Activated naive CD8-positive, alpha-beta T cell treated with anti-CD3 and anti-CD28 coated beads for 36 hours (primary cell): ENCODE data around the gene GNPTAB. TPM values are rescaled to one million over a fixed set of nuclear protein-coding genes. Genes with fewer than 3 reads are reported as not detected.
"Not testable (repeated sequence)": the region's sequence is repeated elsewhere in the genome, so short reads cannot be mapped to it uniquely, and the experiment has no call there.

Experiments used
- DNase-seq: peaks from one replicate; pipeline ENCODE4 v3.0.0; 2021
- H3K27ac Mint-ChIP-seq: one replicate; pipeline ENCODE4 v1.8.0; 2022; ENCODE audit warnings: mild to moderate bottlenecking, moderate library complexity, mixed read lengths
- H3K27me3 Mint-ChIP-seq: one replicate; pipeline ENCODE4 v1.8.0; 2022; ENCODE audit warnings: mild to moderate bottlenecking, mixed read lengths
- H3K36me3 Mint-ChIP-seq: one replicate; pipeline ENCODE4 v1.8.0; 2021; ENCODE audit warnings: mild to moderate bottlenecking, mixed read lengths
- H3K4me1 Mint-ChIP-seq: one replicate; pipeline ENCODE4 v1.8.0; 2021; ENCODE audit warnings: mixed read lengths
- H3K4me3 Mint-ChIP-seq: one replicate; pipeline ENCODE4 v1.8.0; 2022; ENCODE audit warnings: mild to moderate bottlenecking, moderate library complexity, mixed read lengths
- H3K9me3 Mint-ChIP-seq: one replicate; pipeline ENCODE4 v1.8.0; 2022; ENCODE audit warnings: mixed read lengths
- total RNA-seq, 2 experiments: library from RNA; stranded (reverse); gene quantifications; one replicate each; pipeline ENCODE4 v1.2.3, GENCODE V29; 2021

GNPTAB gene
- 10 to 100 TPM; 44.9 to 47.4 TPM for total RNA-seq

GRCh38 chr12:101830367-101831325 is at the start of gene GNPTAB:
GNPTAB (minus strand) TSS chr12:101830959; CDS start chr12:101830675, 284 bp downstream.
- H3K27ac Mint-ChIP-seq: peak within 1 kb of the TSS; percentile 91
- no peaks in the 10 kb centered on the region for H3K9me3 Mint-ChIP-seq
- H3K36me3 Mint-ChIP-seq: peaks cover 20% of the 10 kb centered on the region
- peak; percentile 94 for DNase-seq
- peak within 1 kb of the TSS; percentile 98 for H3K4me3 Mint-ChIP-seq
- no peaks in the 10 kb centered on the region for H3K27me3 Mint-ChIP-seq
- peaks cover 31% of the 10 kb centered on the region for H3K4me1 Mint-ChIP-seq

- Mint-ChIP-seq H3K9me3 (no peaks in the 10 kb centered on the region), H3K27ac (peak overlapping the region; percentile 75), H3K27me3 (peaks cover 3% of the 10 kb centered on the region), H3K36me3 (peaks cover 3% of the 10 kb centered on the region), H3K4me1 (peaks cover 16% of the 10 kb centered on the region), H3K4me3 (peak overlapping the region; percentile 91)
- DNase-seq: no peak
These were observed 47.6 kb upstream of the GNPTAB start for GRCh38 chr12:101878243-101878821.

GRCh38 chr12:101877806-101878242 is 47.1 kb upstream of the GNPTAB start:
- DNase-seq: no peak
- Mint-ChIP-seq H3K27ac (peak overlapping the region; percentile 75), H3K4me1 (peaks cover 16% of the 10 kb centered on the region), H3K9me3 (no peaks in the 10 kb centered on the region), H3K4me3 (peak overlapping the region; percentile 91), H3K36me3 (peaks cover 3% of the 10 kb centered on the region), H3K27me3 (peaks cover 3% of the 10 kb centered on the region)

- H3K9me3 Mint-ChIP-seq: no peaks in the 10 kb centered on the region
- H3K27me3 Mint-ChIP-seq: peaks cover 3% of the 10 kb centered on the region
- peak within 1 kb of the TSS; percentile 76 for H3K27ac Mint-ChIP-seq
- peak; percentile 85 for DNase-seq
- H3K36me3 Mint-ChIP-seq: peaks cover 3% of the 10 kb centered on the region
- peaks cover 16% of the 10 kb centered on the region for H3K4me1 Mint-ChIP-seq
- peak within 1 kb of the TSS; percentile 91 for H3K4me3 Mint-ChIP-seq
These were observed 46.4 kb upstream of the GNPTAB start, which contains the start of gene DRAM1 for GRCh38 chr12:101876861-101877805. DRAM1 (plus strand) TSS chr12:101877580; CDS start chr12:101877790, 210 bp downstream.

- H3K4me1 Mint-ChIP-seq: peaks cover 16% of the 10 kb centered on the region
- H3K9me3 Mint-ChIP-seq: no peaks in the 10 kb centered on the region
- H3K27ac Mint-ChIP-seq: peak overlapping the region; percentile 76
- peaks cover 3% of the 10 kb centered on the region for H3K36me3 Mint-ChIP-seq
- H3K4me3 Mint-ChIP-seq: peak overlapping the region; percentile 91
- H3K27me3 Mint-ChIP-seq: peaks cover 3% of the 10 kb centered on the region
- no peak for DNase-seq
These were observed 45.6 kb upstream of the GNPTAB start for GRCh38 chr12:101876322-101876860.

- H3K9me3 Mint-ChIP-seq: no peaks in the 10 kb centered on the region
- no peak for DNase-seq
- no peak overlapping the region for H3K4me3 Mint-ChIP-seq
- H3K36me3 Mint-ChIP-seq: peaks cover 3% of the 10 kb centered on the region
- H3K27ac Mint-ChIP-seq: no peak overlapping the region
- H3K4me1 Mint-ChIP-seq: peaks cover 16% of the 10 kb centered on the region
- peaks cover 3% of the 10 kb centered on the region for H3K27me3 Mint-ChIP-seq
These were observed 44.4 kb upstream of the GNPTAB start for GRCh38 chr12:101875162-101875561.

- no peak for DNase-seq
- Mint-ChIP-seq H3K27me3 (no peaks in the 10 kb centered on the region), H3K36me3 (no peaks in the 10 kb centered on the region), H3K4me1 (peaks cover 2% of the 10 kb centered on the region), H3K9me3 (no peaks in the 10 kb centered on the region), H3K4me3 (no peak overlapping the region), H3K27ac (no peak overlapping the region)
These were observed 40.2 kb upstream of the GNPTAB start for GRCh38 chr12:101870925-101871324.

- DNase-seq, H3K36me3 Mint-ChIP-seq, H3K27ac Mint-ChIP-seq, H3K27me3 Mint-ChIP-seq, H3K9me3 Mint-ChIP-seq, H3K4me1 Mint-ChIP-seq, H3K4me3 Mint-ChIP-seq: not testable (repeated sequence)
These were observed 36.9 kb upstream of the GNPTAB start for GRCh38 chr12:101867619-101868018.

- no peaks in the 10 kb centered on the region for H3K27me3 Mint-ChIP-seq
- no peaks in the 10 kb centered on the region for H3K4me1 Mint-ChIP-seq
- H3K27ac Mint-ChIP-seq: no peak overlapping the region
- H3K4me3 Mint-ChIP-seq: no peak overlapping the region
- H3K9me3 Mint-ChIP-seq: peaks cover 4% of the 10 kb centered on the region
- H3K36me3 Mint-ChIP-seq: no peaks in the 10 kb centered on the region
- no peak for DNase-seq
These were observed 36.0 kb upstream of the GNPTAB start for GRCh38 chr12:101866615-101867373.

GRCh38 chr12:101863981-101864380 is 33.2 kb upstream of the GNPTAB start:
- Mint-ChIP-seq H3K4me1 (peaks cover 22% of the 10 kb centered on the region), H3K27ac (no peak overlapping the region), H3K36me3 (no peaks in the 10 kb centered on the region), H3K9me3 (peaks cover 4% of the 10 kb centered on the region), H3K4me3 (no peak overlapping the region), H3K27me3 (no peaks in the 10 kb centered on the region)
- DNase-seq: no peak

- Mint-ChIP-seq H3K4me1 (peaks cover 23% of the 10 kb centered on the region), H3K9me3 (peaks cover 4% of the 10 kb centered on the region), H3K4me3 (no peak overlapping the region), H3K36me3 (no peaks in the 10 kb centered on the region), H3K27me3 (no peaks in the 10 kb centered on the region), H3K27ac (no peak overlapping the region)
- DNase-seq: no peak
These were observed 31.5 kb upstream of the GNPTAB start for GRCh38 chr12:101862245-101862644.

- H3K27ac Mint-ChIP-seq, H3K4me3 Mint-ChIP-seq, DNase-seq, H3K36me3 Mint-ChIP-seq, H3K27me3 Mint-ChIP-seq, H3K9me3 Mint-ChIP-seq: not testable (repeated sequence)
- H3K4me1 Mint-ChIP-seq: peaks cover 23% of the 10 kb centered on the region
These were observed 30.9 kb upstream of the GNPTAB start for GRCh38 chr12:101861688-101862087.

GRCh38 chr12:101859664-101860607 is 29.2 kb upstream of the GNPTAB start:
- peaks cover under 1% of the 10 kb centered on the region for H3K9me3 Mint-ChIP-seq
- H3K27ac Mint-ChIP-seq: peak overlapping the region; percentile 69
- no peaks in the 10 kb centered on the region for H3K27me3 Mint-ChIP-seq
- H3K4me1 Mint-ChIP-seq: peaks cover 27% of the 10 kb centered on the region
- H3K36me3 Mint-ChIP-seq: no peaks in the 10 kb centered on the region
- H3K4me3 Mint-ChIP-seq: no peak overlapping the region
- no peak for DNase-seq
